Testis (tissue), 2 donors: ENCODE results near the gene TMEM150C.

ENCODE experiments used
- CTCF ChIP-seq, 3 experiments: fragments of 450-650 bp in 2 of 3; fragments of 200-600 bp in 1 of 3; sonication (generic) in 1 of 3; IDR thresholded peaks; one replicate each; pipeline ENCODE4 v1.5.1; 2016 to 2019; ENCODE audit warnings: antibody characterized with exemption in 3 of 3, mild to moderate bottlenecking in 2 of 3, moderate library complexity in 1 of 3
- POLR2A ChIP-seq: fragments of 450-650 bp; IDR thresholded peaks from one replicate; pipeline ENCODE4 v1.6.1; 2017; ENCODE audit warnings: antibody characterized with exemption, mild to moderate bottlenecking, moderate library complexity

GRCh38 chr4:82529322-82529721 lies 32.5 kb downstream of the TMEM150C start:
- TF ChIP-seq CTCF (IDR thresholded peaks at IDR 0.05), result no peak
- TF ChIP-seq POLR2A, result no peak
